Measurements from ENCODE around the gene BYSL. TPM values are rescaled to one million over a fixed set of nuclear protein-coding genes. Genes with fewer than 3 reads are reported as not detected.
A peak's percentile ranks its signal among the peaks of the same experiment; 100 is the strongest.

BYSL gene
- polyA plus RNA-seq, 2 of the 4 experiments (the other 2 are of a cell fraction): 28.8 to 61.8 TPM

DNA sequence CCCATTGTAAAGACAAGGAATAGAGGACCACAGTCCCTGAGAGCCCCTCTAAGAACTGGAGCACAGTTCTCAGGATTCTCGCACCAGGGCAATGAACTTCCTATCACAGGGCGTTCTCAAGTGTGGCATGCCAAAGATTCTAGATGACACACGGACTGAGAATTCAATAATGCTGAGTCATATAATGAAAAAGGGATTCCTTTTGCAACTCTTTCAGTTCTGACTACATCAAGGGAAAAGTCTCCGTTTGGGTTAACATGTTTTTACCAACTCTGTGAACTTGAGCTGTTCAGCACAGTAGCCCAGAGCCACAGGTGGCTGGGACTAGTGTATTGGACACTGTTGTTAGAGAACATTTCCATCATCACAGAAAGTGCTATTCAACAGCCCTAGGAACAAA is 3.8 kb upstream of the BYSL start (continued):
- peak; percentile 76 for TF ChIP-seq FOSL2 (IDR thresholded peaks at IDR 0.05)
- peak; percentile 94 for TF ChIP-seq FOSL2 (CRISPR knock-in tag; IDR thresholded peaks at IDR 0.05)
- no peak for TF ChIP-seq HEYL (CRISPR knock-in tag; IDR thresholded peaks at IDR 0.05)
- no peak for TF ChIP-seq KDM1A (IDR thresholded peaks at IDR 0.05; ENCODE audit: low read depth)
- TF ChIP-seq GATA3 (IDR thresholded peaks at IDR 0.05; ENCODE audit: borderline replicate concordance): peak; percentile 59; the same call in 1 of the 2 replicates
- peak; percentile 99 for TF ChIP-seq NFE2L2 (conservative IDR thresholded peaks at IDR 0.05; ENCODE audit: low read length)
- TF ChIP-seq HOXA7 (CRISPR knock-in tag; IDR thresholded peaks at IDR 0.05): no peak
- no peak for TF ChIP-seq HOXB13 (CRISPR knock-in tag; IDR thresholded peaks at IDR 0.05; ENCODE audit: low read depth)
- no peak for TF ChIP-seq ZNF302 (CRISPR knock-in tag; IDR thresholded peaks at IDR 0.05)
- TF ChIP-seq SMC3 (IDR thresholded peaks at IDR 0.05): no peak
- TF ChIP-seq RAD21 (conservative IDR thresholded peaks at IDR 0.05 in 1 of 2, IDR thresholded peaks at IDR 0.05 in 1 of 2): no peak
- no peak for TF ChIP-seq RCOR1 (IDR thresholded peaks at IDR 0.05; ENCODE audit: low read depth, low read length)
- no peak for TF ChIP-seq ZSCAN20 (CRISPR knock-in tag; IDR thresholded peaks at IDR 0.05)
- TF ChIP-seq MAFK (IDR thresholded peaks at IDR 0.05; ENCODE audit: partially characterized antibody): peak; percentile 100
- TF ChIP-seq NR3C1 (IDR thresholded peaks at IDR 0.05): no peak
- no peak for TF ChIP-seq MYC (IDR thresholded peaks at IDR 0.05; ENCODE audit: borderline replicate concordance, low read length)
- no peak for TF ChIP-seq SREBF2 (IDR thresholded peaks at IDR 0.05)
- TF ChIP-seq KDM5A (IDR thresholded peaks at IDR 0.05): no peak
- TF ChIP-seq, protein P1, sequence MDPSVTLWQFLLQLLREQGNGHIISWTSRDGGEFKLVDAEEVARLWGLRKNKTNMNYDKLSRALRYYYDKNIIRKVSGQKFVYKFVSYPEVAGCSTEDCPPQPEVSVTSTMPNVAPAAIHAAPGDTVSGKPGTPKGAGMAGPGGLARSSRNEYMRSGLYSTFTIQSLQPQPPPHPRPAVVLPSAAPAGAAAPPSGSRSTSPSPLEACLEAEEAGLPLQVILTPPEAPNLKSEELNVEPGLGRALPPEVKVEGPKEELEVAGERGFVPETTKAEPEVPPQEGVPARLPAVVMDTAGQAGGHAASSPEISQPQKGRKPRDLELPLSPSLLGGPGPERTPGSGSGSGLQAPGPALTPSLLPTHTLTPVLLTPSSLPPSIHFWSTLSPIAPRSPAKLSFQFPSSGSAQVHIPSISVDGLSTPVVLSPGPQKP (IDR thresholded peaks at IDR 0.05; ENCODE audit: low read depth, low read length): no peak
- no peak for TF ChIP-seq ESRRA (IDR thresholded peaks at IDR 0.05; ENCODE audit: borderline replicate concordance, low read length)
- 0 out of 2 replicates have a peak, but pooled peaks have one; percentile 7 for TF ChIP-seq HOXB5 (CRISPR knock-in tag; IDR thresholded peaks at IDR 0.05)

DNA sequence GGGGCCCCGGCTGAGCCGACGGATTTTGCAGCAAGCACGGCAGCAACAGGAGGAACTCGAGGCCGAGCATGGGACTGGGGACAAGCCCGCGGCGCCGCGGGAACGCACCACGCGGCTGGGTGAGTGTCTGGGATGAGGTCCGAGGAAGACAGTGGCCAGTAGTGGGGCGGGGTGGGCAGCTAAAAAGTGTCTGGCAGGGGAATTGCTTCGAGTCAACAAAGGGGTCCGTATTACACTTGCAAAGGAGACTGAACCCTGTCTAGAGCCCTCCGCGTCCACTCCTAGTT is 356 bp downstream of the BYSL start:
- DNase-seq (ENCODE audit: low read depth in 1 of 2, low spot score in 1 of 2): no peak
- peak overlapping the region; percentile 80 for H3K4me3 ChIP-seq
- POLR2A ChIA-PET: interaction anchor here (0.6 to 1.6 kb wide), 6 partner anchors 9 to 134 kb away, joined by 3 to 18 read pairs (median 10); partner anchors contain the start of genes CCND3, TOMM6 and USP49

More for the DNA sequence above, 356 bp downstream of the BYSL start:
- FAIRE-seq (no peak), ATAC-seq (peak; percentile 21 to 31; a peak in 3 of 6 replicates)
- no peak for TF ChIP-seq MAFK (IDR thresholded peaks at IDR 0.05; ENCODE audit: partially characterized antibody)
- TF ChIP-seq RAD21 (conservative IDR thresholded peaks at IDR 0.05 in 1 of 2, IDR thresholded peaks at IDR 0.05 in 1 of 2): no peak
- no peak for TF ChIP-seq RCOR1 (IDR thresholded peaks at IDR 0.05; ENCODE audit: low read depth, low read length)
- TF ChIP-seq HEYL (CRISPR knock-in tag; IDR thresholded peaks at IDR 0.05): no peak
- TF ChIP-seq, protein P2, sequence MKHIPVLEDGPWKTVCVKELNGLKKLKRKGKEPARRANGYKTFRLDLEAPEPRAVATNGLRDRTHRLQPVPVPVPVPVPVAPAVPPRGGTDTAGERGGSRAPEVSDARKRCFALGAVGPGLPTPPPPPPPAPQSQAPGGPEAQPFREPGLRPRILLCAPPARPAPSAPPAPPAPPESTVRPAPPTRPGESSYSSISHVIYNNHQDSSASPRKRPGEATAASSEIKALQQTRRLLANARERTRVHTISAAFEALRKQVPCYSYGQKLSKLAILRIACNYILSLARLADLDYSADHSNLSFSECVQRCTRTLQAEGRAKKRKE (CRISPR knock-in tag; IDR thresholded peaks at IDR 0.05; ENCODE audit: low read depth): no peak
- TF ChIP-seq, protein P3, sequence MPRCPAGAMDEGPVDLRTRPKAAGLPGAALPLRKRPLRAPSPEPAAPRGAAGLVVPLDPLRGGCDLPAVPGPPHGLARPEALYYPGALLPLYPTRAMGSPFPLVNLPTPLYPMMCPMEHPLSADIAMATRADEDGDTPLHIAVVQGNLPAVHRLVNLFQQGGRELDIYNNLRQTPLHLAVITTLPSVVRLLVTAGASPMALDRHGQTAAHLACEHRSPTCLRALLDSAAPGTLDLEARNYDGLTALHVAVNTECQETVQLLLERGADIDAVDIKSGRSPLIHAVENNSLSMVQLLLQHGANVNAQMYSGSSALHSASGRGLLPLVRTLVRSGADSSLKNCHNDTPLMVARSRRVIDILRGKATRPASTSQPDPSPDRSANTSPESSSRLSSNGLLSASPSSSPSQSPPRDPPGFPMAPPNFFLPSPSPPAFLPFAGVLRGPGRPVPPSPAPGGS (IDR thresholded peaks at IDR 0.05): no peak
- no peak for TF ChIP-seq EHF (CRISPR knock-in tag; IDR thresholded peaks at IDR 0.05)
- TF ChIP-seq, protein P4, sequence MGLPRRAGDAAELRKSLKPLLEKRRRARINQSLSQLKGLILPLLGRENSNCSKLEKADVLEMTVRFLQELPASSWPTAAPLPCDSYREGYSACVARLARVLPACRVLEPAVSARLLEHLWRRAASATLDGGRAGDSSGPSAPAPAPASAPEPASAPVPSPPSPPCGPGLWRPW (IDR thresholded peaks at IDR 0.05): no peak
- no peak for TF ChIP-seq MYC (IDR thresholded peaks at IDR 0.05; ENCODE audit: borderline replicate concordance, low read length)
- TF ChIP-seq BHLHE40 (IDR thresholded peaks at IDR 0.05; ENCODE audit: low read depth, low read length): no peak
- TF ChIP-seq PHF8 (IDR thresholded peaks at IDR 0.05; ENCODE audit: borderline replicate concordance, low read depth): peak; percentile 16; the same call in 1 of the 2 replicates
- TF ChIP-seq SREBF2 (IDR thresholded peaks at IDR 0.05): no peak
- no peak for TF ChIP-seq ZC3H11A (IDR thresholded peaks at IDR 0.05)
- TF ChIP-seq HDAC2 (IDR thresholded peaks at IDR 0.05): no peak
- TF ChIP-seq KDM5A (IDR thresholded peaks at IDR 0.05): peak; percentile 41; the same call in 1 of the 2 replicates
- TF ChIP-seq POLR2A (IDR thresholded peaks at IDR 0.05; ENCODE audit: low read length): no peak
- CTCF ChIA-PET: interaction anchor here (0.6 to 12.6 kb wide), 15 partner anchors 10 to 134 kb away, joined by 3 to 189 read pairs (median 4); partner anchors contain the start of genes CCND3, TOMM6 and USP49
- Histone ChIP-seq H3K9me3 (no peaks in the 10 kb centered on the region), H3K27ac (peak overlapping the region; percentile 99), H3K4me2 (peak overlapping the region; percentile 79), H3K4me1 (peaks cover 44% of the 10 kb centered on the region)
- WGBS (ENCODE audit: missing lambda C conversion rate): 0% methylated on average over 17 of the region's 20 CpGs
